Stimulated activated CD8-positive, alpha-beta memory T cell treated with anti-CD3 and anti-CD28 coated beads, Interleukin-12 subunit alpha, Interleukin-12 subunit beta, amount 100 ng/mL, for 4 hours (primary cell): ENCODE measurements around the gene EGFL8.
A peak's percentile ranks its signal among the peaks of the same experiment; 100 is the strongest.
"Not testable (repeated sequence)": the region's sequence is repeated elsewhere in the genome, so short reads cannot be mapped to it uniquely, and the experiment has no call there.

Experiments
- DNase-seq: peaks from one replicate; pipeline ENCODE4 v3.0.0-alpha.2; 2020; ENCODE audit warnings: low read depth

Gene EGFL8

GRCh38 chr6:32184084-32184640 is 19.8 kb downstream of the EGFL8 start, which contains the start of gene AGER:
AGER (minus strand) TSS chr6:32184253; CDS start chr6:32184222, 31 bp downstream.
- DNase-seq, result no peak

GRCh38 chr6:32185681-32186131 is 21.3 kb downstream of the EGFL8 start:
- DNase-seq, result not testable (repeated sequence)

- not testable (repeated sequence) for DNase-seq
Measured at GRCh38 chr6:32186151-32186840, 21.9 kb downstream of the EGFL8 start.

- DNase-seq, result no peak
Measured at GRCh38 chr6:32187009-32187709, 22.8 kb downstream of the EGFL8 start.

- not testable (repeated sequence) for DNase-seq
Measured at GRCh38 chr6:32187725-32188380, 23.5 kb downstream of the EGFL8 start.

GRCh38 chr6:32188381-32189068 is 24.1 kb downstream of the EGFL8 start:
- DNase-seq, result no peak

GRCh38 chr6:32189069-32189741 is 24.8 kb downstream of the EGFL8 start:
- no peak for DNase-seq

- no peak for DNase-seq
Measured at GRCh38 chr6:32189742-32190053, 25.3 kb downstream of the EGFL8 start.

GRCh38 chr6:32190054-32190851 is 25.9 kb downstream of the EGFL8 start, which contains the start of gene PBX2:
PBX2 (minus strand) TSS chr6:32190202; CDS start chr6:32189915, 287 bp downstream.
- DNase-seq, result peak; percentile 69

- DNase-seq, result no peak
Measured at GRCh38 chr6:32190911-32191677, 26.7 kb downstream of the EGFL8 start.

- no peak for DNase-seq
Measured at GRCh38 chr6:32191696-32192607, 27.6 kb downstream of the EGFL8 start.

GRCh38 chr6:32192608-32193039 is 28.2 kb downstream of the EGFL8 start, which contains the start of gene GPSM3:
GPSM3 (minus strand) TSS chr6:32192643; CDS start chr6:32192513, 130 bp downstream.
- DNase-seq, result no peak

- DNase-seq, result not testable (repeated sequence)
Measured at GRCh38 chr6:32193096-32193495, 28.7 kb downstream of the EGFL8 start.

GRCh38 chr6:32194388-32194787 is 30.0 kb downstream of the EGFL8 start:
- DNase-seq, result no peak

GRCh38 chr6:32194825-32195651 is 30.6 kb downstream of the EGFL8 start:
- DNase-seq, result no peak

GRCh38 chr6:32195652-32195901 is 31.2 kb downstream of the EGFL8 start:
- DNase-seq, result peak; percentile 100

- DNase-seq, result peak; percentile 55
Measured at GRCh38 chr6:32195902-32196681, 31.7 kb downstream of the EGFL8 start.
